Measurements from ENCODE around the gene MARK2. TPM values are rescaled to one million over a fixed set of nuclear protein-coding genes. Genes with fewer than 3 reads are reported as not detected.
"Not testable (repeated sequence)": the region's sequence is repeated elsewhere in the genome, so short reads cannot be mapped to it uniquely, and the experiment has no call there.

The MARK2 gene
- total RNA-seq, 3 donors from 2014 or later, result 12.6 to 34.0 (median 22.3) TPM

- Histone ChIP-seq H3K9me3 (no peaks in the 10 kb centered on the region), H3K27me3 (no peaks in the 10 kb centered on the region), H3K4me1 (no peaks in the 10 kb centered on the region), H3K27ac (peak overlapping the region in 1 of 2 donors; percentile 12), H3K4me3 (no peak overlapping the region), H3K36me3 (no peaks in the 10 kb centered on the region)
- no peak for TF ChIP-seq POLR2A (IDR thresholded peaks at IDR 0.05)
- no peak for TF ChIP-seq POLR2AphosphoS5 (IDR thresholded peaks at IDR 0.05)
- no peak for TF ChIP-seq CTCF (IDR thresholded peaks at IDR 0.05)
- no peak for DNase-seq (ENCODE audit: low spot score in 2 of 2)
- intact Hi-C loops (cut with DNase I; ENCODE audit: low total_unique reads), result no loop called here
Measured at GRCh38 chr11:63802637-63803414, 36.1 kb upstream of the MARK2 start.

- no peaks in the 10 kb centered on the region for H3K36me3 ChIP-seq
- TF ChIP-seq POLR2AphosphoS5 (IDR thresholded peaks at IDR 0.05) (peak in 1 of 3 donors; percentile 36), CTCF (IDR thresholded peaks at IDR 0.05) (no peak), POLR2A (IDR thresholded peaks at IDR 0.05) (no peak)
- H3K4me1 ChIP-seq, result no peaks in the 10 kb centered on the region
- H3K4me3 ChIP-seq, result no peak overlapping the region
- intact Hi-C loops (cut with DNase I; ENCODE audit: low total_unique reads), result no loop called here
- H3K9me3 ChIP-seq, result no peaks in the 10 kb centered on the region
- H3K27ac ChIP-seq, result peak overlapping the region; percentile 26 to 56
- H3K27me3 ChIP-seq, result no peaks in the 10 kb centered on the region
- peak in 1 of 2 donors; percentile 44 for DNase-seq (ENCODE audit: low spot score in 2 of 2)
Measured at GRCh38 chr11:63804259-63804658, 34.7 kb upstream of the MARK2 start.

- intact Hi-C loops (cut with DNase I; ENCODE audit: low total_unique reads), result no loop called here
- Histone ChIP-seq H3K27ac (peak overlapping the region; percentile 22 to 56), H3K9me3 (no peaks in the 10 kb centered on the region), H3K4me3 (no peak overlapping the region), H3K27me3 (no peaks in the 10 kb centered on the region), H3K4me1 (no peaks in the 10 kb centered on the region), H3K36me3 (no peaks in the 10 kb centered on the region)
- TF ChIP-seq POLR2A (IDR thresholded peaks at IDR 0.05), result no peak
- no peak for TF ChIP-seq POLR2AphosphoS5 (IDR thresholded peaks at IDR 0.05)
- no peak for TF ChIP-seq CTCF (IDR thresholded peaks at IDR 0.05)
- no peak for DNase-seq (ENCODE audit: low spot score in 2 of 2)
Measured at GRCh38 chr11:63805844-63806415, 33.0 kb upstream of the MARK2 start.

GRCh38 chr11:63810383-63810782, 28.5 kb upstream of the MARK2 start:
- DNase-seq (ENCODE audit: low spot score in 2 of 2); H3K4me3 ChIP-seq; H3K36me3 ChIP-seq; H3K27ac ChIP-seq; H3K27me3 ChIP-seq; H3K9me3 ChIP-seq; intact Hi-C loops (cut with DNase I; ENCODE audit: low total_unique reads); H3K4me1 ChIP-seq: not testable (repeated sequence)

GRCh38 chr11:63811522-63811921, 27.4 kb upstream of the MARK2 start:
- no peaks in the 10 kb centered on the region for H3K9me3 ChIP-seq
- peaks cover 0 to 6% of the 10 kb centered on the region in 2 donors for H3K4me1 ChIP-seq
- H3K27ac ChIP-seq, result no peak overlapping the region
- intact Hi-C loops (cut with DNase I; ENCODE audit: low total_unique reads), result no loop called here
- H3K27me3 ChIP-seq, result no peaks in the 10 kb centered on the region
- no peak overlapping the region for H3K4me3 ChIP-seq
- no peak for TF ChIP-seq POLR2AphosphoS5 (IDR thresholded peaks at IDR 0.05)
- no peak for TF ChIP-seq CTCF (IDR thresholded peaks at IDR 0.05)
- no peak for TF ChIP-seq POLR2A (IDR thresholded peaks at IDR 0.05)
- H3K36me3 ChIP-seq, result no peaks in the 10 kb centered on the region
- DNase-seq (ENCODE audit: low spot score in 2 of 2), result no peak
